Vagina (tissue), 2 donors: ENCODE measurements around the gene VRK3.

ENCODE experiments used
- CTCF ChIP-seq, 3 experiments: fragments of 450-650 bp in 2 of 3; fragments of 200-600 bp in 1 of 3; sonication (generic) in 1 of 3; IDR thresholded peaks; one replicate each; pipeline ENCODE4 v1.5.1; 2017 to 2019; ENCODE audit warnings: antibody characterized with exemption in 3 of 3, mild to moderate bottlenecking in 2 of 3, moderate library complexity in 2 of 3
- POLR2AphosphoS5 ChIP-seq, 2 donors: sonication (generic); formaldehyde crosslinking; IDR thresholded peaks; one replicate each; pipeline ENCODE4 v1.9.0; 2017; ENCODE audit warnings: antibody characterized with exemption in 2 of 2, mild to moderate bottlenecking in 2 of 2, low read depth in 1 of 2; ENCODE audit not compliant: insufficient read depth in 1 of 2

DNA sequence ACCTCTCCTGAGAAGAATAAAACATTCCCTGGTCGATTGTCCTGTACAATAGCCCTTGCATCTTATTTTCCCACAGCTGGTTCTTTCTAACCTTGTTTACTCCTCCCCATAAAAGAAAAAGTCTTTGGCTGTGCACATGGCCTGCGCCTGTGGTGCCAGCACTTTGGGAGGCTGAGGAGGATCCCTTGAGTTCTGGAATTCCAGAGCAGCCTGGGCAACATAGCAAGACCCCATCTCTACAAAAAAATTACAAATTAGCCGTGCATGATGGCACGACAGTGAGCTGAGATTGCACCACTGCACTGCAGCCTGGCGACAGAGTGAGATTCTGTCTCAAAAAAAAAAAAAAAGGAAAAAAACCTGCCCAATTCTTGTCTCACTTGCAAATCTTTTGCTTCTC, 88.6 kb downstream of the VRK3 start:
- TF ChIP-seq CTCF (IDR thresholded peaks at IDR 0.05) (no peak), POLR2AphosphoS5 (IDR thresholded peaks at IDR 0.05; ENCODE audit: insufficient read depth in 1 of 2, low read depth in 1 of 2) (no peak)
